Activated naive CD4-positive, alpha-beta T cell treated with anti-CD3 and anti-CD28 coated beads, Interleukin-2, amount 50 U/mL, for 16 hours (primary cell): Measurements from ENCODE around the gene MYO1B.
"Not testable (repeated sequence)": the region's sequence is repeated elsewhere in the genome, so short reads cannot be mapped to it uniquely, and the experiment has no call there.

Experiments used
- DNase-seq: peaks from one replicate; pipeline ENCODE4 v3.0.0-alpha.2; 2020

MYO1B gene

DNA sequence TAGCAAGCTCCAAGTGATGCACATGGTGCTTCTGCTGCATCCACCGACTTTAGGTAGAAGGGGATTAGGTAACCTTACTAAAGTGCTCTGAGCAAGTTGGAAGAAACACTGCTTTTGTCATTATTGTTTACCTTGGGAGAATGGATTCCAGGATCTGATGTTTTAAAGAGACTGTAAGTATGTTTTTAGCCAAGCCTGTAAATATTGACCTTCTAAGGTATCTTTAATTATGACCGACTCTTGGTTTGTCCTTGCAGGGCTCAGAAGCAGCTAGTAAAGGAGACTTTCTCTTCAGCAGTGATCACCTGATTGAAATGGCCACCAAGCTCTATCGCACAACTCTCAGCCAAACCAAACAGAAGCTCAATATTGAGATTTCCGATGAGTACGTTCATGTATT, 170.7 kb downstream of the MYO1B start:
- DNase-seq: no peak

- no peak for DNase-seq
Measured at GRCh38 chr2:191417746-191418145, 172.5 kb downstream of the MYO1B start.

DNA sequence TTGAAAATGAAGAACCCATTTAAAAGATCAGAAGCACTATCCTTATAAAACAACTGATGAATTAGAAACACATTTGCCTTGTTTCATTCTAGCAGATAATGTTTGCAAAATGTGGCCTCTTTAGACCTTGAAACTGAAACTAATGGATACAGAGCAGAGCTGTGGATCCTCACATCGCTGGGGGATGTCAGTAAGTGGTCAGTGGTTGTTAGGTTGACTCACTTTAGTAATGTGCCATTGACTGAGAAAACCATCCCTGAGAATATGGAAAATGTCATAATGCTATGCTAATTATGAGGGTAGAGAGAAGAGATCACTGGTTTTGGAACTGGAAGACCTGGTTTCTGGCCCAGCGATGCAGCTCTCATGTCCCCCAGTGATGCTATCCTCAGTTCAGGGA, 176.7 kb downstream of the MYO1B start:
- DNase-seq: no peak

- no peak for DNase-seq
Measured at GRCh38 chr2:191427031-191427430, 181.8 kb downstream of the MYO1B start.

DNA sequence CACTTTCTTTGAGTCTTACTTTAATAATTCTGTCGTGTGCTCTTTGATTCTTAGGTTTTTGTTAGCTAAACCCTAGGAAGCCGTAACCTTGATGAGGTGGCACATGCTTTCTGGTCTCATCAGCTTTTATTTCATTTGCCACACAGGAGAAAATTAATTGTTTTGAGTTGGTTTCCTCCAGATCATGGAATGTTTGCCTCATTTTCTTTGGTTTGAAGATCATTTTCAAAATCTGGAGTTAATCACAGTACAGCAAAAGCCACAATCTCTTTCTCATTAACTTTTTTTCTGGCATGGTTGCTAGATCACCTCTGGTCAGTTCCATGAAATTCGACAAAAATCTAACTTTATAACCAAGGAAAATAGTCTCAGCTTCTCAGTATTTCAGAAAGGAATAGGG, 182.9 kb downstream of the MYO1B start:
- no peak for DNase-seq

DNA sequence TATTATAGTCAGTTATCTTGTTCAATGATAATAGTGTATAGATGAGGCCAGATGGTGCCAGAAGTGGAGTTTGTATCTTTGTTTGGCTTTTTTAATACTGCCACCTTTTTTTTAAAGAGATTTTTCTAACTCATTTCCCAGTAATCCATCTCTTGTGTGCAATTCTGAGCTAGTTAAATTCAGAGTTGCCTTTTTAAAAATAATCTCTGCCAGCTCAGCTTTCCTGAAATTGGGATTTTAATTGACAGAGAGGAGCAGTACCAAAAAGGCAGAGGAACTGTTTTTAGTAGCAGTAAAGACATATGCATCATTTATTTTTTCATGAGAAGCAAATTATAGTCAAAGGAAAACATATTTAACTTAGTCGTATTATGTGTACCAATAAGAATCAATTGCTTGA, 185.3 kb downstream of the MYO1B start:
- no peak for DNase-seq

- no peak for DNase-seq
Measured at GRCh38 chr2:191432121-191432520, 186.9 kb downstream of the MYO1B start.

- DNase-seq: no peak
Measured at GRCh38 chr2:191434072-191434471, 188.9 kb downstream of the MYO1B start.

GRCh38 chr2:191435141-191435540, 189.9 kb downstream of the MYO1B start:
- DNase-seq: no peak

- DNase-seq: no peak
Measured at GRCh38 chr2:191436368-191437055, 191.3 kb downstream of the MYO1B start.

DNA sequence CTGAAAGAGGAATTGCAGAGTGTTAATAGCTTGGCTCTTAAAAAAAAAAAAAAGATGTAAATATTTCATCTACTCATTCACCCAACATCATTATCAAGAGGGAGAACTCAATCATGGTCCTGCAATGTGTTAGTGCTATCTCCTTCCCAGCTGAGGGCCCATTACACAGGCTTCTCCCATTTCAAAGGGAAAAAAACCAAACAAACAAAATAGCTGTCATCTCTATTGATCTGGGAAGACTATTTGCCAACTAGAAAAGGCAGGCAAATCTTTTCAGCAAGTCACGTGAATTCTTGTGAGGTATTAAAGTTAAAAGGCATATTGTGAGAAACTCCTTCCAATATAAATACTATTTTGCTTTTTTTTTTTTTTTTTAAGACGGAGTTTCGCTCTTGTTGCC, 194.3 kb downstream of the MYO1B start:
- no peak for DNase-seq

DNA sequence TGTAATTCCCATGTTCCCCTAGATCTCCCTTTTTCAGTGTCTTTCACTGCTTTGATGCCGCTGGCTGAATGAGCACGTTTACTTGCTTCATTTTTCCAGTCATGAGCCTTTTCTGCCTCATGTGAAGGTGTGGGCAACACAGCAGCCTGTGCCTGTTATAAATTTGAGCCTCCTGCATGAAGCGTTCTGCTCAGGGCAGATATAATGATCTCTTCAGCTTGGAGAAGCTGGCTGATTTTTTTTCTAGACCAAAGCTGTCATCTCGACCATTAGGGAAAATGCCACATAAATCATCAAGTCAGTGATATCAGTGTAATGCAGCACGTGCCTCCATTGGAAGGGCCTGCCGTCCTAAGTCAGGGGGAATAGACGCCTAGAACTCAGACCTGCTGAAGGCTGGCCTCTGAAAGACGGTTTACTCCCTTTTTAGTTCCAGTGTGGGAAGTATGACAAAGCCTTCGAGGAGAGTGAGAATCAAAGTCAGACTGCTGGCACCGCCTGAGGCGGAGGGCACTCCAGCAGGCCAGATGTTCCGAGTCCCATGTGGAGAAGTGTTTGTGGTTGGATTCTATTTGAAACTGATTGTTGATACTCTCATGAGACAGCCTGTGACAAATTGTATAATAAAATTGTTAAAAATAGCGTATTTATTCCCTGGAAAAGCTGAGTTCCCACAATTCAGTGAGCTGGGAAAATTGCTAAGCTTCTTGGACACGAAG, 196.5 kb downstream of the MYO1B start:
- DNase-seq: no peak

GRCh38 chr2:191443446-191443845, 198.2 kb downstream of the MYO1B start:
- DNase-seq: no peak

DNA sequence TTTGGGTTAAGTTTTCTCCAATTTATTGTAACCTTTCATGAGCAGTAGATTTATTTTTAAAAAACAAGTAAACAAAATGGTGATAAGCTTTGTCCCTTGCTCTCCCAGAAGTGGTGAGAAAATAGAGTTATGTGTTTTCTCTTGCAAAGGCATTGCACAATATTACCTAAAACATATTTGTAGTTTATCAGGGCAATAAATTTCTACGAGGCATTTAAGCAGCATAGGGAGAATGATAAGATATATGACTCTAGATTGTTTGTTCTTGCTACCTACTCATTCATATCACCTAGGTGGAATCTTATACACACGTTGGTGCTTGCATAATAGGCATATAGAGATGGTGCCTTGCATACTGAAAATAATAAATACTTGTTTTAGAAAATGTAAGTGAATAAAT, 201.7 kb downstream of the MYO1B start:
- no peak for DNase-seq

DNA sequence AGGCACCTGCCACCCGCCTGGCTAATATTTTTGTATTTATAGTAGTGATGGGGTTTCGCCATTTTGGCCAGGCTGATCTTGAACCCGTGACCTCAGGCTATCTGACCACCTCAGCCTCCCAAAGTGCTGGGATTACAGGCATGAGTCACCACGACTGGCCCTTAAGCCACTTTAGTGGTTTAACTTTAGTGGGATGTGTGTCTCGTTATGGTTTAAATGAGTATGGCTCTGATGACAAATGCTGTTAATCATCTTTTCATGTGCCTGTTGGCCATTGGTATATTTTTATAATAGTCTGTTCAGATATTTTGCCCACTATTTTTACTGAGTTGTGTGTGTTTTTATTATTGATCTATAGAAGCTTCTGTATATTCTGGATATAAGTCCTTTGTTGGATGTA, 205.9 kb downstream of the MYO1B start:
- DNase-seq: no peak

- no peak for DNase-seq
Measured at GRCh38 chr2:191452065-191452464, 206.9 kb downstream of the MYO1B start.

- no peak for DNase-seq
Measured at GRCh38 chr2:191453761-191454160, 208.6 kb downstream of the MYO1B start.

DNA sequence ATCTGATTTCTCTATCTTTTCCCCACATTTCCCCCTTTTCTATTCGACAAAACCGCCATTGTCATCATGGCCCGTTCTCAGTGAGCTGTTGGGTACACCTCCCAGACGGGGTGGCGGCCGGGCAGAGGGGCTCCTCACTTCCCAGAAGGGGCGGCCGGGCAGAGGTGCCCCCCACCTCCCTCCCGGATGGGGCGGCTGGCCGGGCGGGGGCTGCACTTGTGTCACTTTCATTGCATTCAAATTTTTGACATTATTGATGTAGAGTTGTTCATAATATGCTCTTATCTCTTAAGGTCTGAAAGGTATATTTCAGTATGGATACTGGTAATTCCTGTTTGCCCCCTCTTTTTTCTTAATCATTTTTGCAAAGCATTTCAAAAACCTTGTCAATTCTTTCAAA, 211.3 kb downstream of the MYO1B start:
- DNase-seq: not testable (repeated sequence)

DNA sequence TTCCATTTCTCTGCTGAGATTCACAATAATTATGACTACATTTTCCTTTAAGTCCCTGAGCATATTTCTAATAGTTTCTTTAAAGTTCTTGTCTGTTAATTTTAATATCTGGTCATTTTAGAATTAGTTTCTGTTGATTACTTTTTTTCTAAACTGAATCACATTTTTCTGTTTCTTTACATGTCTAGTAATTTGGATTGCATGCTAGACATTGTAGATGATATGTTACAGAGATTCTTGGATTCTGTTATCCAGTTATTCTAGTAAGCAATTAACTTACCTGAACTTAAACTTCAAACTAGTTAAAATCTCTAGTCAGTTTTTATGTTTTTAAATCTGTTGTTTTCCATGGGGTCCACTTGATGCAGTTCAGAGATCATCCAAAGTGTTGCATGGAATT, 214.0 kb downstream of the MYO1B start:
- DNase-seq: no peak

DNA sequence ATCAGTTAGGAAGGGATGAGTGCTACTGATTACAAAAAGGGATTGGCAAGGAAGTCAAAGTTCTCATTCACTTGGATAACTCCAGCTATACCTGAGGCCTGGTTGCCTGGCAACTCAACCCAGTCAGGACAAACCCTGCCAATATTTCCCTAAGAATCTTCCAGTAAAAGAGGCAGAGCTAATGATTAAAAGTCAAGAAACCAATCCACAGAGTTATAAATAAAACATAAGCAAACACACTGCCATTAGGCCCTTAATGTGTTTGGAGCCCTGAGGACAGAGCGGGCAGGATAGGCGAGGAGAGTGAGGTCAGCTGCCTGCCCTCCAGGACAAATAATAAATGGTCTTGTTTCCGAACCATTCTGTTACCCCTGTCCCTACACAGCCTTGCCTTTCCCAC, 217.2 kb downstream of the MYO1B start:
- DNase-seq: no peak

DNA sequence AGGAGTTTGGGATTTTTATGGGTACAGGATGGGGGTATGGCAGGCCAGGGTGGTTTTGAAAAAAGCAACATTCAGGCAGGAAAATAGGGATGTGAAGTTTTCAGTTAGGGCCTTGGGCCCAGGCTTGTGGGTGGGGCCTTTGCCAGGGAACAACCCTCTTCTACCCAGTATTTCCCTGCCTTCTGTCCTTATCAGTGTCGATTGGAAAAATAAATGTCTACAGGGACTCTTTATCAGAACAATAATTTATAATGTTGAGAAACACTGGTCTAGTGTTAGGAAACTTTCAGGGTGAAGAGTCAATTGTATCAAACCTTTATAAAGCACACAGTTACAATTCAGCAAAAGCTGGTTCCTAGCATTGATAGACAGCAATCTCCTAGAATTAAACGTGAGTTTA, 218.6 kb downstream of the MYO1B start:
- DNase-seq: no peak

DNA sequence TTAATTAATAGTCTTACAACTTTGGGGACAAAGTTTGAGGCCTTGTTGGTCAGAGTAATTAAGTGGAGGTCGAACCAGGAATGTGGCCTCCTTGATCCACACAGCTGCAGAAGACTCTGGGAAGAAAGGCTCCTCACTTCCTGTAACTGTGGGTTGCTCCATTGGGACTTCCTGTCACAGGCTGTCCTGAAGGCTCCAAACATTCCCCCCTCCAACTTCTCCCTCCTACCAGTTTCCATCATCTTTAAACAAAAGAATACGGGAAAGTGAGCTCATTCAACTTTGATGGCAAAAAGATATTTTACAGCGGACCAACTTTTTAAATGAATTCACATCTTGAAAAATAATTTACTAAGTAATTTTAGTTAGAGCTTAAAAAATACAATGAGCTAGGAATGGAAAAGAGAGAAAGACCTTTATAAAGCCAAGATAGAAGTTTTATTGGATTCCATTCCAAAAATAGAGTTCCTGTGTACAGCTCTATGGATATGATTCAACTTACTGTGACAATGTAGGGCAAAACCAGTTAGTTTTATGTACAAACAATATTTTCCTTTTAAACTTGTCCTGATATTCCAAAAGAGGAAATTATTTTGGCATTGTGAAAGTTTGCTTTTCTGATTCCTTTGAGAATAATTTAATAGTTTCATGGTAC, 220.7 kb downstream of the MYO1B start:
- DNase-seq: no peak

DNA sequence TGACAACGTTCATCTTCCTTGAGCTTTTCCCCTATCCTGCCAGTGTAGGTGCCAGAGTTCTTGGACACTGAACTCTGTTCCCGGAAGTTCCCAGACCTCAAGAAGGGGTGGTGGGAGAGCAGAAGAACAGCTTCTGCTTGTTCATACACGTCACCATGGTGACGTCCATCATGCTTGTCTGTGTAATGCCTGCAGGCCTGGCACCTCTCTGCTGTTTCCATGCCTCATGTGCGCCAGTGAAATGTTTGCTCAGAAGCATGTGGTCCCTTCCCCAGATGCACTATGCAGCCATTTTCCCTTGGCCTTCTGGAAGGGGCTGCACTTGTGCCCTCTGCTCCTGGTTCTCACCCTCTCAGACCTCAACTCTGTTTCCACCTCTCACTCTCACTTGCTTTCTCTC, 221.9 kb downstream of the MYO1B start:
- DNase-seq: no peak

GRCh38 chr2:191470306-191470705, 225.1 kb downstream of the MYO1B start:
- DNase-seq: no peak
